Choroid plexus epithelial cell (primary cell): ENCODE results near the gene KDM2B.
A peak's percentile ranks its signal among the peaks of the same experiment; 100 is the strongest.

Experiments used
- DNase-seq: peaks from one replicate; pipeline ENCODE4 v3.0.0-alpha.2; 2010; ENCODE audit warnings: low read depth
- H3K4me3 ChIP-seq: 2 replicates; pipeline ENCODE4 v1.5.1; 2011; ENCODE audit warnings: low read depth, mild to moderate bottlenecking, control low read depth, low read length, moderate library complexity
- CTCF ChIP-seq: conservative IDR thresholded peaks from 2 replicates; pipeline ENCODE4 v1.5.1; 2011; ENCODE audit warnings: low read depth, mild to moderate bottlenecking, control low read depth, inconsistent platforms, low read length, moderate library complexity

The KDM2B gene

GRCh38 chr12:121582583-121583333, 1.9 kb upstream of the KDM2B start:
- H3K4me3 ChIP-seq = no peak overlapping the region
- no peak for TF ChIP-seq CTCF

GRCh38 chr12:121581686-121582429, 1.0 kb upstream of the KDM2B start:
- DNase-seq = peak; percentile 26
- TF ChIP-seq CTCF = no peak
- H3K4me3 ChIP-seq = peak overlapping the region; percentile 69

More at GRCh38 chr12:121582583-121583333, 1.9 kb upstream of the KDM2B start:
- no peak for DNase-seq

- peak; percentile 55 for DNase-seq
- TF ChIP-seq CTCF = no peak
- H3K4me3 ChIP-seq = peak overlapping the region; percentile 69
Measured at GRCh38 chr12:121579981-121580868, 598 bp downstream of the KDM2B start.

GRCh38 chr12:121579190-121579791, 1.5 kb downstream of the KDM2B start:
- no peak for DNase-seq

GRCh38 chr12:121578230-121579189, 2.3 kb downstream of the KDM2B start:
- peak; percentile 14 for DNase-seq
- H3K4me3 ChIP-seq = peak overlapping the region; percentile 69
- no peak for TF ChIP-seq CTCF

More at GRCh38 chr12:121579190-121579791, 1.5 kb downstream of the KDM2B start:
- TF ChIP-seq CTCF = no peak
- peak overlapping the region; percentile 69 for H3K4me3 ChIP-seq
